ENCODE measurements around the gene GHRHR.

GRCh38 chr7:30970074-30970473, 6.3 kb downstream of the GHRHR start:
- TF ChIP-seq, protein P1, sequence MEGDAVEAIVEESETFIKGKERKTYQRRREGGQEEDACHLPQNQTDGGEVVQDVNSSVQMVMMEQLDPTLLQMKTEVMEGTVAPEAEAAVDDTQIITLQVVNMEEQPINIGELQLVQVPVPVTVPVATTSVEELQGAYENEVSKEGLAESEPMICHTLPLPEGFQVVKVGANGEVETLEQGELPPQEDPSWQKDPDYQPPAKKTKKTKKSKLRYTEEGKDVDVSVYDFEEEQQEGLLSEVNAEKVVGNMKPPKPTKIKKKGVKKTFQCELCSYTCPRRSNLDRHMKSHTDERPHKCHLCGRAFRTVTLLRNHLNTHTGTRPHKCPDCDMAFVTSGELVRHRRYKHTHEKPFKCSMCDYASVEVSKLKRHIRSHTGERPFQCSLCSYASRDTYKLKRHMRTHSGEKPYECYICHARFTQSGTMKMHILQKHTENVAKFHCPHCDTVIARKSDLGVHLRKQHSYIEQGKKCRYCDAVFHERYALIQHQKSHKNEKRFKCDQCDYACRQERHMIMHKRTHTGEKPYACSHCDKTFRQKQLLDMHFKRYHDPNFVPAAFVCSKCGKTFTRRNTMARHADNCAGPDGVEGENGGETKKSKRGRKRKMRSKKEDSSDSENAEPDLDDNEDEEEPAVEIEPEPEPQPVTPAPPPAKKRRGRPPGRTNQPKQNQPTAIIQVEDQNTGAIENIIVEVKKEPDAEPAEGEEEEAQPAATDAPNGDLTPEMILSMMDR (IDR thresholded peaks at IDR 0.05): no peak
- TF ChIP-seq EP300 (IDR thresholded peaks at IDR 0.05): no peak
- no peak for TF ChIP-seq POLR2A (IDR thresholded peaks at IDR 0.05)
